GM10847 (cell line): Measurements from ENCODE around the gene MRPL50.

Source experiments
- POLR2A ChIP-seq: IDR thresholded peaks from 2 replicates; pipeline ENCODE4 v1.6.1; 2011; ENCODE audit not compliant: insufficient read length; ENCODE audit errors: extremely low read depth

MRPL50 gene

DNA sequence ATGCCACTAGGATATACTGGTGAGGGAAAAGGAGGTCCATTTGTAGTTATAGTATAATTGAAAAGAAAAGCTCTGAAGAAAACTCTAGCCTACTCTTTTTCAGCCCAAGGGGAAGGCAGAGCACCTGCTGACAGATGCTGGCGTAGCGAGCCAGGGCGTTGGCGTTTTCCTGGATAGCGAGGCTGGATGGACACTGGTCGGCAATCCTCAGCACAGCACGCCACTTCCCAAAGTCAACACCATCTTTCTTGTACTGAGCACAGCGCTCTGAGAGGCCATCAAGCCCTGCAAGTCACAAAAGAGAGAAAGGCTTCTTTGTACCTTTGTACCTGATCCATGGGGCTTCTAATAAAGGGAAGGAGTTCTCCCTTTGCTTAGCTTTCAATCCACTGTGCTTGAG is 28.9 kb upstream of the MRPL50 start:
- no peak for TF ChIP-seq POLR2A

DNA sequence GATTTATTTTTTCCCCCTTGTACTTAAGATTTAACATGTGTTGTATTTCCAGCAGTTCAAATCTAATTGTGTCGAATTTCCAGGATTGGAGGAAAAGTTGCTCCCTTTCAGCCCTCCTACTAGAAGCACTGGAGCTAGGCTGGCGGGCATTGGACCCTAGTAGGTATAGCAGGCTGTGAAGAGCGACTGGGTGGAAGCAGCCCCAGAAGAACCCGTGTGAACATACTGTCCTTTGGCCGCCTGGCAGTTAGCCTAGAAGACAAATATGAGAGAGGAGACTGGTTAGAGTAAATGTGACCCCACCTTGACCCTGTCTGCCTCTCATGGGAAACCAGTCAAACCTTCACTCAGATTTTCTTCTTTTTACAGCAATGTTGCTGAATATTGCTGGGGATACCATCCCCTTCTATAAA is 23.2 kb upstream of the MRPL50 start:
- no peak for TF ChIP-seq POLR2A

DNA sequence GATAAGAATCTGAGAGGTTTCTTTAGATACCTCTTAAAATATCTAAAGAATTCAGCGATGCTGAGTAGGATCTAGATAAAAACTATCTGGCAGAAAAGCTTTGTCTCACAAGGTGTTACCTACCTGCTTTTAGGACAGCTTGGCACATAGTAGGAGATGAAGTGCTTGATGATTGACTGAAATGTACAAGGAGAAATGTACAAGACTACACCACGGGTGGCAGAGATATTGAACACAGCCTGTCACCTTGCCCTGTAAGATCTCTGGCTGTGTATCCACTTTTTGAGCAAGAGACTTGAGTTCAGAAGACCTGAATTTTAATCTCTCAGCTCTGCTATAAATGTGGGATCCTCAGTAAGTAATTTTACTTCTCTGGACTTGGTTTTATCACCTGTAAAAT is 21.4 kb upstream of the MRPL50 start:
- no peak for TF ChIP-seq POLR2A

DNA sequence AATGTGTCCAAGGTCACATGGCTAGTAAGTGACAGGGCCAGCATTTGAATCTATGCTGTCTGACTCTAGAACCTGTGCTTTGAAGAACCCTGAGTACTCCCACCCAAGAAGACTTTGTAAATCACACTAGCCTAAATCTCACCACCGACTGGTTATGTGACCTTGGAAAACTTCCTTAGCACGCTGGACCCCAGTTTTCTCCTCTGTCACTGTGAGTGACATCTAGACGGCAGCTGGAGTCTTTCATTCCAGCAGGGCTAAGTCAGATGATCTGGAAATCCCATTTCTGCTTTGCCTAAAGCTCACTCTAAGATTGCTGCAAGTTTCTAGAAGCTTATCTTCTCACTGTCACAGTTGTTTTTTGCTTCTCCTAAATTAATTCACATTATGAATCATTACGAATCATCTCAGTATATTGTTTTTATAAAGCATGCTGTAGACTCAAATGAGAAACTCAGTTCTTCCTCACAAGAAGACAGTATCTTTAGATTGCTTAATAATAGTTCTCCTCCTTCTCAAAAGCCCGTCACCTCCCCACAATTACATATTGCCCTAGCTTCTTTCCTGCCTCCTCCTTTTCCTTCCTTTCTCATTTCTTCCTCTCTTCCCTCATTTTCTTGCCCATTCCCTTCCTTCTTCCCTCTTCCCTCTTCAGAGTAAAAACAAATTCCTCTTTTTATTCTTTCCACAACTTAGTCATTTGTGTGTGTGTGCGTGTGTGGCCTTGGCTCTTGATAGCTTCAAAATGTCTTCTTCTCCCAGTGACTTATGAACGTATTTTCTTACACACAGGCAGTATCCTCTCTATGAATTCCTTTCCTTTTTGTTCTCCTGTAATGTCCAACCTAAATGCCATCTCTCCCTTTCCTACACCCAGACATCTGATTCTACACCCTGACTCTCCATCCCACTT is 20.4 kb upstream of the MRPL50 start:
- no peak for TF ChIP-seq POLR2A

DNA sequence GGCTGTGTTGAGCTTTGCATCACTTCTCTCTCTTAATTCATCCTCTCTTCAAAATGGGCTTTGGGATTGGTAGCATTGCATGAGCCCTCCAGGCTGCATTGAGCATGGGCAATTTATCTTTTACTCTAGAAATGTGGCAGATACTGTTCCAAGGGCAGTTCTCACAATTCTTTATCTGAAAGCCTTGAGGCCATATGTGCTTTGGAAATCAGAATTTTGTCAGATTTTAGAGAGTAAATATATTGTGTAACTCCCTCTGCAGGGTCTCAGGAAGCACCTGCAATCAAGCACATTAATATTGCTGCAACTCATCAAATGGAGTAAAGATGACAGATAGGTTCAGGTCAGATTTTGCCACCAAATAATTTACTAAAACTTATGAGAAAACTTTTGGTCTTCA is 19.6 kb upstream of the MRPL50 start:
- no peak for TF ChIP-seq POLR2A

DNA sequence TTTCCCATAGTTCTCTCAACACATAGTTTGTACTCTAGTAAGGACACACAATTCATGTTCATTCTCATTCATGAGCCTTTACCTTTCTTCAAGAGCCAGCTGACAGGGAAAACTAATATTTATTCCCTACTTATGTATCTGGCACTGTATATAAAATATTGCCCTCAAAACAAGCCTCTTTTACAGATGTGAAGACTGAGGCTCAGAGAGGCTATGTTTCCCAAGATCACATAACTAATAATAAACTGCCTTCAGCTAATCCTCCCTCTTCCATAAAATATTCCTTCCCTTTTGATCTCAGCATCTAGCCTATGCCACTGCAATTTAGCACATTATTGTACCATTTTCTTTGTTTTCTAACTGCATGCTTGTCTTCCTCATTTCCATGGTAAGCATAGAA is 19.0 kb upstream of the MRPL50 start:
- TF ChIP-seq POLR2A: no peak

DNA sequence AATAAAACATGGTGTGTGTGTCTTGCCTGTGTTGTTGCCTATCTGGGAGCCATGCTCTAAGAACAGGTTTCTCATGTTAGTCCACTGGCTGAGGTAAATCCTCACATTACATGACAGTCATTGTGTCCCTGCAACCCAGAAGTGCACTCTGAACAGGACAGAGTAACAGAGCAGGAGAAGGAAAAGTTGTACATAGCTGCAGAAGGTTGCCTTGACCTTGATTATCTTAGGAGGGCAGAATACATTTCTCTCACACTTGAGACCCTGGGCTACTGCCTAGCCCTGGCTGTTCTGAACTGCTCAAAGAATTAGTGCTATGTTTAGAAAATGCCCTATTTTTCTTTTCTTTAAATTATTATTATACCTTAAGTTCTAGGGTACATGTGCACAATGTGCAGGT is 17.2 kb upstream of the MRPL50 start:
- no peak for TF ChIP-seq POLR2A

DNA sequence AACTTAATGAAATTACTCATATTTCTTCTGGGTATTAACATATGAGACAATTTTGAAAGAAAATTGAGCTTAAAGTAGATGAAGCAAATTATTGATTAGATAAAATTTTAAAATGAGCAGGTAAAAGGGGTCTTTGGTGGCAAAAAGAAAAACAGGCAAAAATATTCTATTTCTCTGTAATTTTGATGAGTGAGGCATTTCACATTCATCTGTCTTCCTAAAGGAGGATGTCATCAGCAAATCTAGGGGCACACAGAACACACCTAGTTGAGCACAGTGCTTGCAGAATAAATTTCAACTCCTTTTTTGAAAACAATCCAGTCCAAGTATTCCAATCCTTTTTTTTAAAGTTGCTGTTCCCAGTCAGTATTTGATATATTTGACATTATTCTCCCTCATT is 16.4 kb upstream of the MRPL50 start:
- no peak for TF ChIP-seq POLR2A

DNA sequence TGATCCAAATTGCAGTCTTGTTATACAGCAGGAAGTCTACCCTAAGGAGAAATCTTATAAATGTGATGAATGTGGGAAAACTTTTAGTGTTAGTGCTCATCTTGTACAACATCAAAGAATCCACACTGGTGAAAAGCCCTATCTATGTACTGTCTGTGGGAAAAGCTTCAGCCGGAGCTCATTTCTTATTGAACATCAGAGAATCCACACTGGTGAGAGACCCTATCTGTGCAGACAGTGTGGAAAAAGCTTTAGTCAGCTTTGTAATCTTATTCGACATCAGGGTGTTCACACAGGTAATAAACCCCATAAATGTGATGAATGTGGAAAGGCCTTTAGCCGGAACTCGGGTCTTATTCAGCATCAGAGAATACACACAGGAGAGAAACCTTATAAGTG is 10.7 kb upstream of the MRPL50 start:
- no peak for TF ChIP-seq POLR2A

DNA sequence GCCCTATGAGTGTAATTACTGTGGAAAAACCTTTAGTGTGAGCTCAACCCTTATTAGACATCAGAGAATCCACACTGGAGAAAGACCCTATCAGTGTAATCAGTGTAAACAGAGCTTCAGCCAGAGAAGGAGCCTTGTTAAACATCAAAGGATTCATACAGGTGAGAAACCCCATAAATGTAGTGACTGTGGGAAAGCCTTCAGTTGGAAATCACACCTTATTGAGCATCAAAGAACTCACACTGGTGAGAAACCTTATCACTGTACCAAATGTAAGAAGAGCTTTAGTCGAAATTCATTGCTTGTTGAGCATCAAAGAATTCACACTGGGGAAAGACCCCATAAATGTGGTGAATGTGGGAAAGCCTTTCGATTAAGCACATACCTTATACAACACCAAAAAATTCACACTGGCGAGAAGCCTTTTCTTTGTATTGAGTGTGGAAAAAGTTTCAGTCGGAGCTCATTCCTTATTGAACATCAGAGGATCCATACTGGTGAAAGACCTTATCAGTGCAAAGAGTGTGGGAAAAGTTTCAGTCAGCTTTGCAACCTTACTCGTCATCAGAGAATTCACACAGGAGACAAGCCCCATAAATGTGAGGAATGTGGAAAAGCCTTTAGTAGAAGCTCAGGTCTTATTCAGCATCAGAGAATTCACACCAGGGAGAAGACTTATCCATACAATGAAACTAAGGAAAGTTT is 10.1 kb upstream of the MRPL50 start:
- no peak for TF ChIP-seq POLR2A

DNA sequence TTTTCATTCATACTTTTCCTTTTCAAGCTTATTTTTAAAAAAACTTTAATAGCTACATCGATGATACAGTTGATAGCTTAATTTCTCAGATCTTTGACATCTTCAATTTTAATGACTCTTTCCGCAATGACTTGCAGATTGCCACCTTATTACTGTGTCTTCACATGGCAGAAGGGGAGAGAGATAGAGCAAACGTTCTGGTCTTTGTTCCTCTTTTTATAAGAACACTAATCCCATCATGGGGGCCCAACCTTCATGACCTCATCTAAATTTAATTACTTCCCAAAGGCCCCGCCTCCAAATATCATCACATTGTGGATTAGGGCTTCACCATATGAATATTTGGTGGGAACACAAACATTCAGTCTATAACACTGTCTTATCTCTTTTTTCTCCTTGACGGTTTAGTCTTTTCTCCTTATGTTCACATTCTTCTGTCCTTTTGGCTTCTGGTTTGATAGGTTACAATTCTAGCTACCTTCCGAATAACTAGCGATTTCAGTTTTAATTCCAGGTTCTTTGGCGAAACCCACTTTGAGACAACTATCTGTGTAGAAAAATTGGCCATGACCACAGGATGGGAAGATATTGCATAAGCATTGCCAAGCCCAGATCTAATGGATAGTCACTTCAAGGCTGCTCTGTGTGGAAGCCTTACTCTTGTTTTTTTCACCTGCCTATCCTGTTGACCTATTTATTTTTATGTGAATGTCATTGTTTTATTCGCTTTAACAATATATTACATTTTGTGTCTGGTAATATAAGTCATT is 5.3 kb upstream of the MRPL50 start:
- no peak for TF ChIP-seq POLR2A

DNA sequence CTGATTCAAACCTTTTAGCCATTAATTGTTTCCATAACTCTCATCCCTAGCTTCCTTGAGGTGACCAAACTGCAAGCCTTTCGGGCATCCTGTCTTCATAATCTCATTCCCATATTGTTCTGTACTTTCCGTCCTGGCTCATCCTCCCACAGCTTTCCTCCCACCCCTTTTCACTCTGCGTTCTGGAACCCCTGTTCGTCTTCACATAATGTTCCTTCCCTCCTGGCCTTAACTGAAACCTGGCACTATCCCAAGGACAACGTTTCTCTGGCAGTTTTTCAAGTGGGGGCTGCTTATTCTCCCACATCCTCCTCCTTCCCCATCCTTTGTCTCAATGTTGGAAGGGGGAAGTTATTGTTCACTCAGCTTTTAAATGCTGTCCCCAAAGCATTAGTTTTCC is 1.7 kb upstream of the MRPL50 start:
- TF ChIP-seq POLR2A: no peak

DNA sequence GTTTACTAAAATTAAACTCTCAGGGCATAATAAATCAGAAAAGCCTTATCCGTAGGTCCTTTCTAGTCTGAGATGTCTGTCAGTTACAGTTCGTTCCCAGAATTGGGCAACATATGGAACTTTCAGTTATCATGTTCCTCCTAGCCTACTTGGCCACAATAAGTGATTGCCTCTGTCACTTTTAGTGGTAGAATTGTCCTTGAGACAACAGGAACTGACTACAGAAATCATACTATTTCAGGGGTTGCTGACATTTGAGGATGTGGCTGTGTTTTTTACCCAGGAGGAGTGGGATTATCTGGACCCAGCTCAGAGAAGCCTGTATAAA is 1.2 kb upstream of the MRPL50 start:
- TF ChIP-seq POLR2A: no peak

DNA sequence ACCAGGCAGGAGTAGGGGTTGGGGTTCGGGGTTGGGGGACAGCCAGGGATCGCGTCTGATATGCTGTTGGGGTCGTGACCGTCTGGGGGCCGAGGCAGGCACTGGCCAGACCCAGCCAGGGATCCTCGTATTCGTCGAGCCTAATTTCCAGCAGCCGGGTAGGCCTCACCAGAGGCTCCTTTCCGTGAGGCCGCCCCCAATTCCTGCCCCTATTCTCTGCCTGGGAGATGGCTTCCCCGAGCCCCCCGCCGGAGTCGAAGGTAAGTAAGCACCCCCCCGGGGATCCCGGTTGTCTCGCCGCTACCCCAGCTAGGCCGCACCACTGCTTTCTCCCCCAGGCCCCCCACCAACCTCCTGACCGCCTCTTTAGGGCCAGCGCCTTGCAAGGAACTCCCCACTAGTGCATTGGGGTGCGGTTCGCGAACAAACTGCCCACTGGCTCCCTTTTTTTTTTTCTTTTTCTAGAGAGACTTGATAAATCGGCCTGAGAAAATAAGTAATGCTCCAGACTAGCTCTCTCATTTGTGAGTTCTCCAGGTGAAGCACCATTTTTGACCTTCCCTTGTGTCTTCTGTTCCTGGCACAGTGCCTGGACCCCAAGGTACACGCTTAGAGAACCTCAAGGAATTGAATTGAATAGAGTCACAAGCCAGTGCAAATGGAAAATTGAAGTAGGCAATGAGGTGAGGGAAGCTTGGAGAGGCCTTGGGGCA is 668 bp upstream of the MRPL50 start:
- TF ChIP-seq POLR2A: no peak

DNA sequence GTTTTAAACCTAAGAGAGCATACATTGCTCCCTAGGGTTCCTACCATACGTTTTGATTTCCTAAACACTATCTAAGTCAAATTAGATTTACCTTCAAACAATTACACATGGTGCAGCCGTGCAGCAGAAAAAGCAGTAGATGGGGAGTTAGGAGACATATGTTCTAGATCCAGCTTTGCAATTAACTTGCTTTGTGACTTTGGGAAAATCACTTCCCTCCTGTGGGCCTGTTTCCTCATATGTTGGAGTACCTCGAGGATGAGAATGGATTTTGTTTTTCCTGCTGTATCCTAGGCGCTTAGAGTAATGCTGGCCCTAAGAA is 711 bp downstream of the MRPL50 start:
- TF ChIP-seq POLR2A: no peak

DNA sequence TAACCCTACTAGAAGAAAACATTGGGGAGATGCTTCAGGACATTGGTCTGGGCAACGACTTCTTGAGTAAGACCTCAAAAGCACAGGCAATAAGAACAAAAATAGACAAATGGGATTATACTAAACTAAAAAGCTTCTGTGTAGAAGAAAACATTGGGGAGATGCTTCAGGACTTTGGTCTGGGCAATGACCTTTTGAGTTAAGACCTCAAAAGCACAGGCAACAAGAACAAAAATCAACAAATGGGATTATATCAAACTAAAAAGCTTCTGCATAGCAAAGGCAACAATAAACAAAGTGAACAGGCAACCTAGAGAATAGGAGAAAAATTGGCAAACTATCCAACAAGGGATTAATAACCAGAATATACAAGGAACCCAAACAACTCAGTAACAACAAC is 3.7 kb downstream of the MRPL50 start:
- TF ChIP-seq POLR2A: no peak

DNA sequence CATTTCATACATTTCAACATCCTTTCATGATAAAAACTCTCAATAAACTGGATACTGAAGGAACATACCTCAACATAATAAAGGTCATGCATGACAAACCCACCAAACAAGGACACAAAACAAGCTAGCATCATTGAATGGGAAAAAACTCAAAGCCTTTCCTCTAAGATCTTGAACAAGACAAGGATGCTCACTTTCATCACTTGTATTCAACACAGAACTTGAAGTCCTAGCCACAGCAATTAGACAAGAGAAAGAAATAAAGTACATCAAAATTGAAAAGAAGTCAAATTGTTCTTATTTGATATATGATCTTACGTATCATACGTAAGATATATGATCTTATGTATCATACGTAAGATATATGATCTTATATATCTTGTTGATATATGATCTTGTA is 5.3 kb downstream of the MRPL50 start:
- no peak for TF ChIP-seq POLR2A
